IMR-90 (cell line): Measurements from ENCODE around the gene ARHGAP18. TPM values are rescaled to one million over a fixed set of nuclear protein-coding genes. Genes with fewer than 3 reads are reported as not detected.

ENCODE experiments used
- ATAC-seq: fragments of 200-7000 bp; cut with Tn5 transposase; 2 replicates; pipeline ENCODE4 v1.9.1; 2020; ENCODE audit warnings: low read depth, mild to moderate bottlenecking, moderate library complexity
- BruUV-seq: library from RNA; stranded (reverse); fragments of 400-500 nt; replicated peaks from 2 replicates; lab custom pipeline; 2021; lab: Mats Ljungman, UMichigan
- CTCF ChIA-PET: fragments of 300-600 bp; formaldehyde crosslinking; extraction: SDS; loops from one replicate; lab custom pipeline; 2021; ENCODE audit warnings: antibody characterized with exemption; lab: Yijun Ruan, JAX
- POLR2A ChIA-PET: fragments of 300-600 bp; sonication (Branson Sonifier 250); formaldehyde crosslinking; loops from one replicate; lab custom pipeline; 2022; ENCODE audit warnings: antibody characterized with exemption; ENCODE audit not compliant: unreplicated experiment; lab: Charles Lee
- DNase-seq: peaks from one replicate; pipeline ENCODE4 v3.0.0; 2013
- H2AFZ ChIP-seq: replicated peaks from 2 replicates; pipeline ENCODE3; 2013; ENCODE audit warnings: low read length, mild to moderate bottlenecking; ENCODE audit not compliant: poor library complexity
- H2AK5ac ChIP-seq: 2 replicates; pipeline ENCODE4 v1.6.1; 2013; ENCODE audit warnings: low read depth, low read length, inconsistent platforms
- H2AK9ac ChIP-seq: replicated peaks from 2 replicates; pipeline ENCODE3; 2013; ENCODE audit warnings: mild to moderate bottlenecking, low read depth, low read length, moderate library complexity; ENCODE audit not compliant: poor library complexity
- H2BK120ac ChIP-seq: 2 replicates; pipeline ENCODE4 v1.6.1; 2013; ENCODE audit warnings: low read depth, low read length, inconsistent platforms
- H2BK15ac ChIP-seq: 3 replicates; pipeline ENCODE4 v1.6.1; 2013; ENCODE audit warnings: low read depth, low read length, inconsistent platforms
- H2BK20ac ChIP-seq: 2 replicates; pipeline ENCODE4 v1.6.1; 2013; ENCODE audit warnings: low read depth, mild to moderate bottlenecking, inconsistent platforms, low read length, moderate library complexity
- H2BK5ac ChIP-seq: 2 replicates; pipeline ENCODE4 v1.6.1; 2013; ENCODE audit warnings: mild to moderate bottlenecking, low read depth, low read length, inconsistent platforms; ENCODE audit not compliant: poor library complexity, severe bottlenecking
- H3K14ac ChIP-seq: replicated peaks from 2 replicates; pipeline ENCODE4 v1.6.1; 2013; ENCODE audit warnings: low read depth, low read length, inconsistent platforms
- H3K18ac ChIP-seq: 2 replicates; pipeline ENCODE4 v1.6.1; 2013; ENCODE audit warnings: low read depth, low read length, control low read depth
- H3K23ac ChIP-seq: 2 replicates; pipeline ENCODE4 v1.6.1; 2013; ENCODE audit warnings: low read depth, low read length, inconsistent platforms
- H3K27ac ChIP-seq: 2 replicates; pipeline ENCODE4 v1.5.1; 2013; ENCODE audit warnings: mild to moderate bottlenecking, control low read depth, low read length; ENCODE audit not compliant: insufficient read depth
- H3K27me3 ChIP-seq: 2 replicates; pipeline ENCODE4 v1.6.1; 2013; ENCODE audit warnings: low read length; ENCODE audit not compliant: control insufficient read depth, insufficient read depth
- H3K36me3 ChIP-seq: 2 replicates; pipeline ENCODE4 v1.6.1; 2013; ENCODE audit warnings: low read length, mixed read lengths; ENCODE audit not compliant: control insufficient read depth, insufficient read depth
- H3K4ac ChIP-seq: 2 replicates; pipeline ENCODE4 v1.6.1; 2013; ENCODE audit warnings: low read depth, low read length, inconsistent platforms
- H3K4me1 ChIP-seq: 2 replicates; pipeline ENCODE4 v1.6.1; 2013; ENCODE audit warnings: low read length, mixed read lengths; ENCODE audit not compliant: control insufficient read depth, insufficient read depth
- H3K4me2 ChIP-seq: 2 replicates; pipeline ENCODE4 v1.6.1; 2013; ENCODE audit warnings: low read depth, mild to moderate bottlenecking, control low read depth, low read length, moderate library complexity
- H3K4me3 ChIP-seq: 2 replicates; pipeline ENCODE4 v1.5.1; 2013; ENCODE audit warnings: low read depth, mild to moderate bottlenecking, control low read depth, low read length, moderate library complexity; ENCODE audit not compliant: insufficient read depth
- H3K56ac ChIP-seq: 2 replicates; pipeline ENCODE4 v1.6.1; 2013; ENCODE audit warnings: low read length, inconsistent platforms; ENCODE audit not compliant: insufficient read depth; ENCODE audit errors: extremely low read depth
- H3K79me1 ChIP-seq, 2 experiments: 2 replicates each; pipeline ENCODE4 v1.6.1; 2013; ENCODE audit warnings: low read length in 2 of 2, inconsistent platforms in 1 of 2, low read depth in 1 of 2
- H3K9ac ChIP-seq: 2 replicates; pipeline ENCODE4 v1.6.1; 2013; ENCODE audit warnings: low read depth, low read length, control low read depth
- H3K9me1 ChIP-seq: 2 replicates; pipeline ENCODE4 v1.6.1; 2013; ENCODE audit warnings: low read length, inconsistent platforms; ENCODE audit not compliant: insufficient read depth
- H3K9me3 ChIP-seq: 2 replicates; pipeline ENCODE4 v1.6.1; 2013; ENCODE audit warnings: low read length; ENCODE audit not compliant: control insufficient read depth, insufficient read depth
- H4K20me1 ChIP-seq: 2 replicates; pipeline ENCODE4 v1.6.1; 2013; ENCODE audit warnings: low read length, inconsistent platforms; ENCODE audit not compliant: insufficient read depth
- H4K5ac ChIP-seq: 2 replicates; pipeline ENCODE4 v1.6.1; 2013; ENCODE audit warnings: mild to moderate bottlenecking, low read depth, low read length, control low read depth
- H4K8ac ChIP-seq, 2 experiments: 2 replicates each; pipeline ENCODE4 v1.6.1; 2013; ENCODE audit warnings: low read depth in 2 of 2, low read length in 2 of 2, control low read depth in 1 of 2, inconsistent platforms in 1 of 2
- H4K91ac ChIP-seq: 2 replicates; pipeline ENCODE4 v1.6.1; 2013; ENCODE audit warnings: low read depth, low read length, inconsistent platforms; ENCODE audit not compliant: insufficient read depth
- BHLHE40 ChIP-seq: fragments of 150-350 bp; IDR thresholded peaks from 2 replicates; pipeline ENCODE4 v1.6.1; 2016; ENCODE audit warnings: mild to moderate bottlenecking, low read depth, low read length
- CEBPB ChIP-seq: IDR thresholded peaks from 2 replicates; pipeline ENCODE4 v1.6.1; 2012; ENCODE audit warnings: low read depth, low read length, improper control_type of control experiment
- CHD1 ChIP-seq: IDR thresholded peaks from 2 replicates; pipeline ENCODE4 v1.6.1; 2012; ENCODE audit warnings: low read depth, low read length, improper control_type of control experiment
- FOS ChIP-seq: fragments of 150-350 bp; IDR thresholded peaks from 2 replicates; pipeline ENCODE4 v1.6.1; 2016; ENCODE audit warnings: low read depth, low read length
- MAFK ChIP-seq: IDR thresholded peaks from 2 replicates; pipeline ENCODE4 v1.6.1; 2012; ENCODE audit warnings: low read depth, low read length, improper control_type of control experiment
- MAZ ChIP-seq: IDR thresholded peaks from 2 replicates; pipeline ENCODE4 v1.6.1; 2012; ENCODE audit warnings: low read depth, mild to moderate bottlenecking, low read length, improper control_type of control experiment, moderate library complexity, borderline replicate concordance
- MXI1 ChIP-seq: IDR thresholded peaks from 2 replicates; pipeline ENCODE4 v1.6.1; 2012; ENCODE audit warnings: low read depth, mild to moderate bottlenecking, low read length, moderate library complexity, borderline replicate concordance
- NFE2L2 ChIP-seq: fragments of 150-350 bp; IDR thresholded peaks from 2 replicates; pipeline ENCODE4 v1.6.1; 2016; ENCODE audit warnings: low read depth, mild to moderate bottlenecking, low read length
- POLR2A ChIP-seq: IDR thresholded peaks from 2 replicates; pipeline ENCODE4 v1.6.1; 2012; ENCODE audit warnings: mild to moderate bottlenecking, low read depth, low read length
- RAD21 ChIP-seq: IDR thresholded peaks from 2 replicates; pipeline ENCODE4 v1.6.1; 2012; ENCODE audit warnings: low read length, improper control_type of control experiment
- RCOR1 ChIP-seq: IDR thresholded peaks from 2 replicates; pipeline ENCODE4 v1.6.1; 2012; ENCODE audit warnings: mild to moderate bottlenecking, low read length, improper control_type of control experiment; ENCODE audit not compliant: insufficient replicate concordance
- RFX5 ChIP-seq: IDR thresholded peaks from 2 replicates; pipeline ENCODE4 v1.8.0; 2012; ENCODE audit warnings: low read depth, mild to moderate bottlenecking, low read length, moderate library complexity
- SMC3 ChIP-seq: fragments of 150-350 bp; IDR thresholded peaks from 2 replicates; pipeline ENCODE4 v1.6.1; 2016; ENCODE audit warnings: low read depth, mild to moderate bottlenecking, antibody characterized with exemption, low read length, moderate library complexity
- dilution Hi-C: fragments of 300-500 bp; cut with HindIII; formaldehyde crosslinking; loops from one replicate; pipeline ENCODE4 v1.14.3; 2018; ENCODE audit warnings: low sequenced_read_pairs; ENCODE audit not compliant: unreplicated experiment
- in situ Hi-C: fragments of 300-500 bp; cut with MboI; formaldehyde crosslinking; loops from 3 replicates; pipeline ENCODE4 v1.14.3; 2019; ENCODE audit warnings: low sequenced_read_pairs, inconsistent platforms, mixed read lengths
- intact Hi-C: fragments of 100-400 bp; cut with micrococcal nuclease; formaldehyde crosslinking; loops from 2 replicates; pipeline ENCODE4 v1.10.0; 2022
- polyA plus RNA-seq, 3 experiments: library from polyadenylated mRNA; depleted of rRNA; stranded (reverse); fragments of >200 nt; gene quantifications; 2 replicates each; pipeline ENCODE4 v1.2.3, GENCODE V29; 2012; ENCODE audit warnings: low replicate concordance in 1 of 3
- total RNA-seq: library from RNA; depleted of rRNA; stranded (reverse); fragments of >200 nt; gene quantifications from 2 replicates; pipeline ENCODE4 v1.2.3, GENCODE V29; 2012
- TF ChIP-seq, protein P1 (sequence below): fragments of 150-350 bp; IDR thresholded peaks from 2 replicates; pipeline ENCODE4 v1.6.1; 2017; ENCODE audit warnings: mild to moderate bottlenecking, antibody characterized with exemption, low read length, low read depth
- TF ChIP-seq, protein P2 (sequence below): fragments of 150-350 bp; IDR thresholded peaks from 2 replicates; pipeline ENCODE4 v1.6.1; 2016; ENCODE audit warnings: low read depth, mild to moderate bottlenecking, low read length, moderate library complexity, borderline replicate concordance
- TF ChIP-seq, protein P3 (sequence below): conservative IDR thresholded peaks from 2 replicates; pipeline ENCODE4 v1.5.1; 2012; ENCODE audit warnings: mild to moderate bottlenecking, low read depth, low read length, improper control_type of control experiment

Gene ARHGAP18
- total and polyA plus RNA-seq, 2 of the 4 experiments (the other 2 are of a cell fraction), result 6.2 to 17.0 TPM

DNA sequence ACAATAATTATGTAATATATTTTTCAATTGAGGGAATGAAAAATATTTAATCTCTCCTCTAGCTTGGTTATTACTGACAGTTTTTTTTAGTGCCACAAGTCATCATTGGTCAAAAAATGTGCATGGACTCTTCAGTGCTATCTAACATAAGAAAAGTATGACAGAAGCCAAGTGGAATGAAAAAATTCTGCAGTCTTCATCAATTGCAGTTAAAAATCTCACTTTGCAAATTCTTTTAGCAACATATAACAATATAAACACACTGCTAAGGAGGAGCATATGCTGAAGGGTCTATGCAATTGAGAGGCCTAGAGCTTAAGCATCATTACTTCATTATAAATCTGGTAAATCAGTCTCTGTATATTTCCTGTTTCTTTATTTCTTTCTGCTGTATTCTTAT lies 175.1 kb downstream of the ARHGAP18 start:
- dilution Hi-C loops, result no loop called here

More for the DNA sequence above, 175.1 kb downstream of the ARHGAP18 start:
- Histone ChIP-seq H3K4me1 (no peaks in the 10 kb centered on the region), H3K79me1 (no peaks in the 10 kb centered on the region), H3K56ac (no peak overlapping the region), H2BK15ac (no peak overlapping the region), H3K9me3 (no peaks in the 10 kb centered on the region), H3K27me3 (no peaks in the 10 kb centered on the region), H2BK120ac (no peak overlapping the region), H3K14ac (no peak overlapping the region), H2BK5ac (no peak overlapping the region), H4K91ac (no peak overlapping the region), H2AFZ (no peak overlapping the region), H3K4me3 (no peak overlapping the region), H3K4me2 (no peak overlapping the region), H3K18ac (no peak overlapping the region), H3K36me3 (no peaks in the 10 kb centered on the region), H2BK20ac (no peak overlapping the region), H4K5ac (no peak overlapping the region), H3K4ac (no peak overlapping the region), H4K8ac (no peak overlapping the region), H3K9ac (no peak overlapping the region), H2AK9ac (no peak overlapping the region), H3K27ac (no peak overlapping the region), H4K20me1 (no peaks in the 10 kb centered on the region), H3K23ac (no peak overlapping the region), H2AK5ac (no peak overlapping the region), H3K9me1 (no peaks in the 10 kb centered on the region)
- in situ Hi-C loops, result no loop called here
- ATAC-seq (no peak), DNase-seq (no peak)
- TF ChIP-seq, protein P1, sequence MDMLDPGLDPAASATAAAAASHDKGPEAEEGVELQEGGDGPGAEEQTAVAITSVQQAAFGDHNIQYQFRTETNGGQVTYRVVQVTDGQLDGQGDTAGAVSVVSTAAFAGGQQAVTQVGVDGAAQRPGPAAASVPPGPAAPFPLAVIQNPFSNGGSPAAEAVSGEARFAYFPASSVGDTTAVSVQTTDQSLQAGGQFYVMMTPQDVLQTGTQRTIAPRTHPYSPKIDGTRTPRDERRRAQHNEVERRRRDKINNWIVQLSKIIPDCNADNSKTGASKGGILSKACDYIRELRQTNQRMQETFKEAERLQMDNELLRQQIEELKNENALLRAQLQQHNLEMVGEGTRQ, result no peak
- TF ChIP-seq BHLHE40 (no peak), RAD21 (no peak), POLR2A (no peak), RCOR1 (no peak), SMC3 (no peak), CHD1 (no peak), MXI1 (no peak), CEBPB (no peak), RFX5 (no peak), FOS (no peak), NFE2L2 (no peak), MAZ (no peak), MAFK (no peak)
- TF ChIP-seq, protein P2, sequence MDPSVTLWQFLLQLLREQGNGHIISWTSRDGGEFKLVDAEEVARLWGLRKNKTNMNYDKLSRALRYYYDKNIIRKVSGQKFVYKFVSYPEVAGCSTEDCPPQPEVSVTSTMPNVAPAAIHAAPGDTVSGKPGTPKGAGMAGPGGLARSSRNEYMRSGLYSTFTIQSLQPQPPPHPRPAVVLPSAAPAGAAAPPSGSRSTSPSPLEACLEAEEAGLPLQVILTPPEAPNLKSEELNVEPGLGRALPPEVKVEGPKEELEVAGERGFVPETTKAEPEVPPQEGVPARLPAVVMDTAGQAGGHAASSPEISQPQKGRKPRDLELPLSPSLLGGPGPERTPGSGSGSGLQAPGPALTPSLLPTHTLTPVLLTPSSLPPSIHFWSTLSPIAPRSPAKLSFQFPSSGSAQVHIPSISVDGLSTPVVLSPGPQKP, result no peak
- TF ChIP-seq, protein P3, sequence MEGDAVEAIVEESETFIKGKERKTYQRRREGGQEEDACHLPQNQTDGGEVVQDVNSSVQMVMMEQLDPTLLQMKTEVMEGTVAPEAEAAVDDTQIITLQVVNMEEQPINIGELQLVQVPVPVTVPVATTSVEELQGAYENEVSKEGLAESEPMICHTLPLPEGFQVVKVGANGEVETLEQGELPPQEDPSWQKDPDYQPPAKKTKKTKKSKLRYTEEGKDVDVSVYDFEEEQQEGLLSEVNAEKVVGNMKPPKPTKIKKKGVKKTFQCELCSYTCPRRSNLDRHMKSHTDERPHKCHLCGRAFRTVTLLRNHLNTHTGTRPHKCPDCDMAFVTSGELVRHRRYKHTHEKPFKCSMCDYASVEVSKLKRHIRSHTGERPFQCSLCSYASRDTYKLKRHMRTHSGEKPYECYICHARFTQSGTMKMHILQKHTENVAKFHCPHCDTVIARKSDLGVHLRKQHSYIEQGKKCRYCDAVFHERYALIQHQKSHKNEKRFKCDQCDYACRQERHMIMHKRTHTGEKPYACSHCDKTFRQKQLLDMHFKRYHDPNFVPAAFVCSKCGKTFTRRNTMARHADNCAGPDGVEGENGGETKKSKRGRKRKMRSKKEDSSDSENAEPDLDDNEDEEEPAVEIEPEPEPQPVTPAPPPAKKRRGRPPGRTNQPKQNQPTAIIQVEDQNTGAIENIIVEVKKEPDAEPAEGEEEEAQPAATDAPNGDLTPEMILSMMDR, result no peak
- CTCF ChIA-PET, result no interaction called here
- intact Hi-C loops, result no loop called here
- POLR2A ChIA-PET, result no interaction called here
- no TSS peak for BruUV-seq
